GM12892 (cell line): ENCODE data around the gene RBM39.

Source experiments
- POLR2A ChIP-seq: IDR thresholded peaks from 2 replicates; pipeline ENCODE4 v1.6.1; 2011; ENCODE audit warnings: low read depth, low read length, control low read depth
- POLR2AphosphoS5 ChIP-seq: IDR thresholded peaks from 2 replicates; pipeline ENCODE4 v1.6.1; 2011; ENCODE audit warnings: low read depth, low read length, control low read depth
- TAF1 ChIP-seq: IDR thresholded peaks from 2 replicates; pipeline ENCODE4 v1.6.1; 2011; ENCODE audit warnings: low read depth, mild to moderate bottlenecking, control low read depth, low read length, borderline replicate concordance

GRCh38 chr20:35697696-35698297 is 44.3 kb downstream of the RBM39 start:
- TF ChIP-seq POLR2AphosphoS5 (no peak), POLR2A (no peak), TAF1 (no peak)
